IMR-90 (cell line): ENCODE data around the gene GGA3. TPM values are rescaled to one million over a fixed set of nuclear protein-coding genes. Genes with fewer than 3 reads are reported as not detected.
A peak's percentile ranks its signal among the peaks of the same experiment; 100 is the strongest.
"Not testable (repeated sequence)": the region's sequence is repeated elsewhere in the genome, so short reads cannot be mapped to it uniquely, and the experiment has no call there.

ENCODE experiments used
- ATAC-seq: fragments of 200-7000 bp; cut with Tn5 transposase; 2 replicates; pipeline ENCODE4 v1.9.1; 2020; ENCODE audit warnings: low read depth, mild to moderate bottlenecking, moderate library complexity
- BruUV-seq: library from RNA; stranded (reverse); fragments of 400-500 nt; replicated peaks from 2 replicates; lab custom pipeline; 2021; lab: Mats Ljungman, UMichigan
- CTCF ChIA-PET: fragments of 300-600 bp; formaldehyde crosslinking; extraction: SDS; loops from one replicate; lab custom pipeline; 2021; ENCODE audit warnings: antibody characterized with exemption; lab: Yijun Ruan, JAX
- POLR2A ChIA-PET: fragments of 300-600 bp; sonication (Branson Sonifier 250); formaldehyde crosslinking; loops from one replicate; lab custom pipeline; 2022; ENCODE audit warnings: antibody characterized with exemption; ENCODE audit not compliant: unreplicated experiment; lab: Charles Lee
- DNase-seq: peaks from one replicate; pipeline ENCODE4 v3.0.0; 2013
- H2AFZ ChIP-seq: replicated peaks from 2 replicates; pipeline ENCODE3; 2013; ENCODE audit warnings: low read length, mild to moderate bottlenecking; ENCODE audit not compliant: poor library complexity
- H2AK5ac ChIP-seq: 2 replicates; pipeline ENCODE4 v1.6.1; 2013; ENCODE audit warnings: low read depth, low read length, inconsistent platforms
- H2AK9ac ChIP-seq: replicated peaks from 2 replicates; pipeline ENCODE3; 2013; ENCODE audit warnings: mild to moderate bottlenecking, low read depth, low read length, moderate library complexity; ENCODE audit not compliant: poor library complexity
- H2BK120ac ChIP-seq: 2 replicates; pipeline ENCODE4 v1.6.1; 2013; ENCODE audit warnings: low read depth, low read length, inconsistent platforms
- H2BK15ac ChIP-seq: 3 replicates; pipeline ENCODE4 v1.6.1; 2013; ENCODE audit warnings: low read depth, low read length, inconsistent platforms
- H2BK20ac ChIP-seq: 2 replicates; pipeline ENCODE4 v1.6.1; 2013; ENCODE audit warnings: low read depth, mild to moderate bottlenecking, inconsistent platforms, low read length, moderate library complexity
- H2BK5ac ChIP-seq: 2 replicates; pipeline ENCODE4 v1.6.1; 2013; ENCODE audit warnings: mild to moderate bottlenecking, low read depth, low read length, inconsistent platforms; ENCODE audit not compliant: poor library complexity, severe bottlenecking
- H3K14ac ChIP-seq: replicated peaks from 2 replicates; pipeline ENCODE4 v1.6.1; 2013; ENCODE audit warnings: low read depth, low read length, inconsistent platforms
- H3K18ac ChIP-seq: 2 replicates; pipeline ENCODE4 v1.6.1; 2013; ENCODE audit warnings: low read depth, low read length, control low read depth
- H3K23ac ChIP-seq: 2 replicates; pipeline ENCODE4 v1.6.1; 2013; ENCODE audit warnings: low read depth, low read length, inconsistent platforms
- H3K27ac ChIP-seq: 2 replicates; pipeline ENCODE4 v1.5.1; 2013; ENCODE audit warnings: mild to moderate bottlenecking, control low read depth, low read length; ENCODE audit not compliant: insufficient read depth
- H3K27me3 ChIP-seq: 2 replicates; pipeline ENCODE4 v1.6.1; 2013; ENCODE audit warnings: low read length; ENCODE audit not compliant: control insufficient read depth, insufficient read depth
- H3K36me3 ChIP-seq: 2 replicates; pipeline ENCODE4 v1.6.1; 2013; ENCODE audit warnings: low read length, mixed read lengths; ENCODE audit not compliant: control insufficient read depth, insufficient read depth
- H3K4ac ChIP-seq: 2 replicates; pipeline ENCODE4 v1.6.1; 2013; ENCODE audit warnings: low read depth, low read length, inconsistent platforms
- H3K4me1 ChIP-seq: 2 replicates; pipeline ENCODE4 v1.6.1; 2013; ENCODE audit warnings: low read length, mixed read lengths; ENCODE audit not compliant: control insufficient read depth, insufficient read depth
- H3K4me2 ChIP-seq: 2 replicates; pipeline ENCODE4 v1.6.1; 2013; ENCODE audit warnings: low read depth, mild to moderate bottlenecking, control low read depth, low read length, moderate library complexity
- H3K4me3 ChIP-seq: 2 replicates; pipeline ENCODE4 v1.5.1; 2013; ENCODE audit warnings: low read depth, mild to moderate bottlenecking, control low read depth, low read length, moderate library complexity; ENCODE audit not compliant: insufficient read depth
- H3K56ac ChIP-seq: 2 replicates; pipeline ENCODE4 v1.6.1; 2013; ENCODE audit warnings: low read length, inconsistent platforms; ENCODE audit not compliant: insufficient read depth; ENCODE audit errors: extremely low read depth
- H3K79me1 ChIP-seq, 2 experiments: 2 replicates each; pipeline ENCODE4 v1.6.1; 2013; ENCODE audit warnings: low read length in 2 of 2, inconsistent platforms in 1 of 2, low read depth in 1 of 2
- H3K9ac ChIP-seq: 2 replicates; pipeline ENCODE4 v1.6.1; 2013; ENCODE audit warnings: low read depth, low read length, control low read depth
- H3K9me1 ChIP-seq: 2 replicates; pipeline ENCODE4 v1.6.1; 2013; ENCODE audit warnings: low read length, inconsistent platforms; ENCODE audit not compliant: insufficient read depth
- H3K9me3 ChIP-seq: 2 replicates; pipeline ENCODE4 v1.6.1; 2013; ENCODE audit warnings: low read length; ENCODE audit not compliant: control insufficient read depth, insufficient read depth
- H4K20me1 ChIP-seq: 2 replicates; pipeline ENCODE4 v1.6.1; 2013; ENCODE audit warnings: low read length, inconsistent platforms; ENCODE audit not compliant: insufficient read depth
- H4K5ac ChIP-seq: 2 replicates; pipeline ENCODE4 v1.6.1; 2013; ENCODE audit warnings: mild to moderate bottlenecking, low read depth, low read length, control low read depth
- H4K8ac ChIP-seq, 2 experiments: 2 replicates each; pipeline ENCODE4 v1.6.1; 2013; ENCODE audit warnings: low read depth in 2 of 2, low read length in 2 of 2, control low read depth in 1 of 2, inconsistent platforms in 1 of 2
- H4K91ac ChIP-seq: 2 replicates; pipeline ENCODE4 v1.6.1; 2013; ENCODE audit warnings: low read depth, low read length, inconsistent platforms; ENCODE audit not compliant: insufficient read depth
- FOS ChIP-seq: fragments of 150-350 bp; IDR thresholded peaks from 2 replicates; pipeline ENCODE4 v1.6.1; 2016; ENCODE audit warnings: low read depth, low read length
- MXI1 ChIP-seq: IDR thresholded peaks from 2 replicates; pipeline ENCODE4 v1.6.1; 2012; ENCODE audit warnings: low read depth, mild to moderate bottlenecking, low read length, moderate library complexity, borderline replicate concordance
- NFE2L2 ChIP-seq: fragments of 150-350 bp; IDR thresholded peaks from 2 replicates; pipeline ENCODE4 v1.6.1; 2016; ENCODE audit warnings: low read depth, mild to moderate bottlenecking, low read length
- RCOR1 ChIP-seq: IDR thresholded peaks from 2 replicates; pipeline ENCODE4 v1.6.1; 2012; ENCODE audit warnings: mild to moderate bottlenecking, low read length, improper control_type of control experiment; ENCODE audit not compliant: insufficient replicate concordance
- SMC3 ChIP-seq: fragments of 150-350 bp; IDR thresholded peaks from 2 replicates; pipeline ENCODE4 v1.6.1; 2016; ENCODE audit warnings: low read depth, mild to moderate bottlenecking, antibody characterized with exemption, low read length, moderate library complexity
- WGBS, 2 experiments: methylation state at CpG; one replicate each; pipeline versions ENCODE4 v1.1.5 to v1.1.7; 2013; ENCODE audit warnings: missing lambda C conversion rate in 2 of 2; ENCODE audit not compliant: insufficient read length in 1 of 2; ENCODE audit errors: extremely low coverage in 2 of 2; 5-methylcytosine and 5-hydroxymethylcytosine counted together
- dilution Hi-C: fragments of 300-500 bp; cut with HindIII; formaldehyde crosslinking; loops from one replicate; pipeline ENCODE4 v1.14.3; 2018; ENCODE audit warnings: low sequenced_read_pairs; ENCODE audit not compliant: unreplicated experiment
- in situ Hi-C: fragments of 300-500 bp; cut with MboI; formaldehyde crosslinking; loops from 3 replicates; pipeline ENCODE4 v1.14.3; 2019; ENCODE audit warnings: low sequenced_read_pairs, inconsistent platforms, mixed read lengths
- intact Hi-C: fragments of 100-400 bp; cut with micrococcal nuclease; formaldehyde crosslinking; loops from 2 replicates; pipeline ENCODE4 v1.10.0; 2022
- polyA plus RNA-seq, 3 experiments: library from polyadenylated mRNA; depleted of rRNA; stranded (reverse); fragments of >200 nt; gene quantifications; 2 replicates each; pipeline ENCODE4 v1.2.3, GENCODE V29; 2012; ENCODE audit warnings: low replicate concordance in 1 of 3
- total RNA-seq: library from RNA; depleted of rRNA; stranded (reverse); fragments of >200 nt; gene quantifications from 2 replicates; pipeline ENCODE4 v1.2.3, GENCODE V29; 2012

The GGA3 gene
- total and polyA plus RNA-seq, 2 of the 4 experiments (the other 2 are of a cell fraction) = 15.1 to 35.2 TPM

GRCh38 chr17:75285123-75285522 is 23.7 kb upstream of the GGA3 start:
- Histone ChIP-seq H4K5ac (no peak overlapping the region), H3K56ac (no peak overlapping the region), H3K27ac (no peak overlapping the region), H3K4me1 (no peaks in the 10 kb centered on the region), H3K4me2 (no peak overlapping the region), H4K91ac (no peak overlapping the region), H2BK120ac (no peak overlapping the region), H2BK5ac (no peak overlapping the region), H2AK5ac (no peak overlapping the region), H3K4ac (no peak overlapping the region), H3K27me3 (no peaks in the 10 kb centered on the region), H3K14ac (no peak overlapping the region), H2AK9ac (no peak overlapping the region), H3K18ac (no peak overlapping the region), H2BK15ac (no peak overlapping the region), H3K9ac (no peak overlapping the region), H3K9me3 (no peaks in the 10 kb centered on the region), H4K8ac (no peak overlapping the region), H2BK20ac (no peak overlapping the region), H3K4me3 (no peak overlapping the region), H3K9me1 (peaks cover 4% of the 10 kb centered on the region; the same call in 1 of the 2 replicates), H2AFZ (no peak overlapping the region), H3K36me3 (peaks cover 3% of the 10 kb centered on the region; the same call in 1 of the 2 replicates), H3K79me1 (peaks cover 0 to 13% of the 10 kb centered on the region in 2 experiments; a peak in 1 of 4 replicates), H4K20me1 (no peaks in the 10 kb centered on the region), H3K23ac (no peak overlapping the region)
- no TSS peak for BruUV-seq
- 94% methylated on average over 5 of the region's 6 CpGs; no CpG with 5 or more reads in 1 of the 2 experiments for WGBS, 2 experiments
- ATAC-seq (no peak), DNase-seq (no peak)
- ChIA-PET CTCF (no interaction called here), POLR2A (no interaction called here)
- dilution Hi-C loops (no loop called here), intact Hi-C loops (no loop called here), in situ Hi-C loops (no loop called here)
- TF ChIP-seq RCOR1 (no peak), FOS (no peak), NFE2L2 (no peak), MXI1 (no peak), SMC3 (no peak)

GRCh38 chr17:75280189-75280588 is 18.8 kb upstream of the GGA3 start:
- BruUV-seq, H3K56ac ChIP-seq, H3K14ac ChIP-seq, H3K36me3 ChIP-seq, H2BK20ac ChIP-seq, H2BK15ac ChIP-seq, H3K4me3 ChIP-seq, H2AK5ac ChIP-seq, intact Hi-C loops, H3K4ac ChIP-seq, H3K18ac ChIP-seq, H3K23ac ChIP-seq, H3K27me3 ChIP-seq, H2BK120ac ChIP-seq, H4K5ac ChIP-seq, H2AFZ ChIP-seq, H4K91ac ChIP-seq, dilution Hi-C loops, H4K20me1 ChIP-seq, DNase-seq, H3K79me1 ChIP-seq, H4K8ac ChIP-seq, H3K9ac ChIP-seq, H2AK9ac ChIP-seq, H3K9me1 ChIP-seq, H3K4me2 ChIP-seq, H3K9me3 ChIP-seq, H3K27ac ChIP-seq, H2BK5ac ChIP-seq, H3K4me1 ChIP-seq, POLR2A ChIA-PET, in situ Hi-C loops: not testable (repeated sequence)
- WGBS, 2 experiments = no CpG with 5 or more reads among the region's 4 CpGs
- CTCF ChIA-PET = interaction anchor here (1.5 kb wide), 1 partner anchor 9 kb away, joined by 4 read pairs; the partner anchor contains the start of gene SLC25A19
- ATAC-seq = peak; percentile 65
